HEK293T (cell line): Measurements from ENCODE around the gene SCAND1.

Experiments
- CTCF ChIA-PET: fragments of 350-600 bp; formaldehyde crosslinking; extraction: SDS; loops from one replicate; lab custom pipeline; 2021; ENCODE audit warnings: antibody characterized with exemption, inconsistent platforms; lab: Yijun Ruan, JAX
- POLR2A ChIA-PET: fragments of 350-600 bp; formaldehyde crosslinking; extraction: SDS; loops from one replicate; lab custom pipeline; 2020; ENCODE audit warnings: antibody characterized with exemption, inconsistent platforms; lab: Yijun Ruan, JAX
- DNase-seq: peaks from one replicate; pipeline ENCODE4 v3.0.0; 2012; ENCODE audit warnings: mixed read lengths; ENCODE audit errors: extremely low spot score
- ARNT ChIP-seq: fragments of 450-650 bp; IDR thresholded peaks from 2 replicates; pipeline ENCODE4 v1.6.1; 2017; ENCODE audit warnings: mild to moderate bottlenecking
- BHLHE40 ChIP-seq: fragments of 450-650 bp; IDR thresholded peaks from 2 replicates; pipeline ENCODE4 v1.6.1; 2016; ENCODE audit warnings: mild to moderate bottlenecking, moderate library complexity, borderline replicate concordance
- CTBP1 ChIP-seq: fragments of 450-650 bp; IDR thresholded peaks from 2 replicates; pipeline ENCODE4 v1.6.1; 2016; ENCODE audit warnings: borderline replicate concordance
- ELF4 ChIP-seq: fragments of 450-650 bp; IDR thresholded peaks from 2 replicates; pipeline ENCODE4 v1.6.1; 2017; ENCODE audit warnings: antibody characterized with exemption
- FOXA1 ChIP-seq: fragments of 450-650 bp; IDR thresholded peaks from 2 replicates; pipeline ENCODE4 v1.6.1; 2016; ENCODE audit warnings: mild to moderate bottlenecking
- FOXK2 ChIP-seq: fragments of 450-650 bp; IDR thresholded peaks from 2 replicates; pipeline ENCODE4 v1.6.1; 2016; ENCODE audit warnings: mild to moderate bottlenecking
- FOXM1 ChIP-seq: fragments of 450-650 bp; IDR thresholded peaks from 2 replicates; pipeline ENCODE4 v1.6.1; 2017; ENCODE audit warnings: mild to moderate bottlenecking, borderline replicate concordance
- HDGF ChIP-seq: fragments of 450-650 bp; IDR thresholded peaks from 2 replicates; pipeline ENCODE4 v1.6.1; 2017; ENCODE audit warnings: antibody characterized with exemption, borderline replicate concordance
- L3MBTL2 ChIP-seq: fragments of 450-650 bp; conservative IDR thresholded peaks from 2 replicates; pipeline ENCODE4 v1.6.1; 2016; ENCODE audit warnings: mild to moderate bottlenecking
- LEF1 ChIP-seq: fragments of 450-650 bp; IDR thresholded peaks from 2 replicates; pipeline ENCODE4 v1.6.1; 2017; ENCODE audit warnings: mild to moderate bottlenecking, borderline replicate concordance
- NFRKB ChIP-seq: fragments of 450-650 bp; IDR thresholded peaks from 2 replicates; pipeline ENCODE4 v1.6.1; 2016; ENCODE audit warnings: mild to moderate bottlenecking, moderate library complexity
- PKNOX1 ChIP-seq: fragments of 450-650 bp; IDR thresholded peaks from 2 replicates; pipeline ENCODE4 v1.6.1; 2016
- SP1 ChIP-seq: fragments of 450-650 bp; IDR thresholded peaks from 2 replicates; pipeline ENCODE4 v1.6.1; 2017
- SUZ12 ChIP-seq: fragments of 450-650 bp; IDR thresholded peaks from 2 replicates; pipeline ENCODE4 v1.6.1; 2016; ENCODE audit warnings: mild to moderate bottlenecking
- TARDBP ChIP-seq: fragments of 450-650 bp; IDR thresholded peaks from 2 replicates; pipeline ENCODE4 v1.6.1; 2016
- ZNF384 ChIP-seq: fragments of 450-650 bp; IDR thresholded peaks from 2 replicates; pipeline ENCODE4 v1.6.1; 2016

Gene SCAND1

DNA sequence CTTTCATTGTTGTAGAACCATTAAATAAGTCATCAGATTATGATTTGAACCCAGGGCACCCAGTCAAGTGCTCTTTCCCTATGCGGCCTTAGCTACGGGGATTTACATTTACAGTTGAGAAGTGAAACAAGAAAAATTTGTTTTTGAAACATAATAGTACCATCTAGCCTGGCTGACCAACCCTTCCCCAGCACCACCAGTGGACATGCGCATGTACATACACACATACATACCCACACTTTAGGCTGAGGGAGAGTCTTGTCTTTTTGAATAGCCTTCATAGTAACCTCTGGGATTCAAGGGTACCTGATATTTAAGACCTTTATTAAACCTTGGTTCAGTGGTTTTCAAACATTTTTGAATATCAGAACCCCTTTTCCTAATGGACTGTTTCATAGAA is 33.8 kb downstream of the SCAND1 start:
- ChIA-PET CTCF (interaction anchor here (0.7 kb wide), 1 partner anchor 305 kb away, joined by 3 read pairs; no protein-coding TSS in a partner anchor), POLR2A (no interaction called here)
- no peak for TF ChIP-seq ELF4
- no peak for TF ChIP-seq FOXK2
- no peak for TF ChIP-seq FOXM1
- no peak for TF ChIP-seq TARDBP
- no peak for TF ChIP-seq HDGF
- no peak for TF ChIP-seq NFRKB

DNA sequence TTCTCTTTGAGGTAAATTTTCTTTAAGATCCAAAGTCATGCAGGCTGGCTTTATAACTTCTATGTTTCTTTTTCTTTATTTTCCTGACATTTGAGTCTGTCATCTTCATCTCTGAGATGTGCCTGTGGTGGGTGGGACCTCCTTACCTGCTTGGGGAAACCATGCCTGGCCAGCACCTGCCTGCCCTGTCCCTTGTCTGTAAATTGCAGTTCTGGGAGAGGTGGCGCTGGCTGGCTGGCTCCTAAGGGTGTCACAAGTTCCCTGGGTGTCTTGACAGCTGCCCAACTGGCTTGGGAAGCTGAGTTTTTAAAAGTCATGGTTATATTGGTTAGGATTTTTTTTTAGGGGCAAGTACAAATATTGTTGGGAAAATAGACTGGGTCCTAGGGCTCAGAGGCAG is 36.3 kb downstream of the SCAND1 start:
- POLR2A ChIA-PET, result no interaction called here
- CTCF ChIA-PET, result interaction anchor here (0.6 to 1.1 kb wide), 2 partner anchors 9 to 15 kb away, joined by 3 to 4 read pairs; no protein-coding TSS in a partner anchor
- TF ChIP-seq LEF1, result no peak
- TF ChIP-seq NFRKB, result no peak
- TF ChIP-seq HDGF, result no peak
- no peak for DNase-seq

More for the DNA sequence above, 33.8 kb downstream of the SCAND1 start:
- no peak for DNase-seq

- CTCF ChIA-PET, result no interaction called here
- DNase-seq, result no peak
- POLR2A ChIA-PET, result no interaction called here
- no peak for TF ChIP-seq CTBP1
- no peak for TF ChIP-seq FOXM1
- TF ChIP-seq ARNT, result no peak
- TF ChIP-seq ZNF384, result no peak
- no peak for TF ChIP-seq FOXA1
- TF ChIP-seq SUZ12, result no peak
- no peak for TF ChIP-seq SP1
- no peak for TF ChIP-seq FOXK2
- TF ChIP-seq PKNOX1, result no peak
- no peak for TF ChIP-seq BHLHE40
- TF ChIP-seq L3MBTL2, result no peak
- no peak for TF ChIP-seq LEF1
- no peak for TF ChIP-seq ELF4
- TF ChIP-seq TARDBP, result no peak
- TF ChIP-seq NFRKB, result no peak
- TF ChIP-seq HDGF, result no peak
Observed at GRCh38 chr20:35917077-35917476, 37.2 kb downstream of the SCAND1 start.

GRCh38 chr20:35912881-35913280 is 41.4 kb downstream of the SCAND1 start:
- DNase-seq, result no peak
- TF ChIP-seq ARNT (no peak), ELF4 (no peak), LEF1 (no peak), FOXM1 (no peak), CTBP1 (no peak), ZNF384 (no peak), FOXA1 (no peak), HDGF (no peak), FOXK2 (no peak), L3MBTL2 (no peak), PKNOX1 (no peak), TARDBP (no peak), SP1 (no peak), SUZ12 (no peak), NFRKB (no peak), BHLHE40 (no peak)
- CTCF ChIA-PET, result no interaction called here
- POLR2A ChIA-PET, result interaction anchor here (1.2 kb wide), 1 partner anchor 41 kb away, joined by 3 read pairs; the partner anchor contains the start of gene SCAND1

DNA sequence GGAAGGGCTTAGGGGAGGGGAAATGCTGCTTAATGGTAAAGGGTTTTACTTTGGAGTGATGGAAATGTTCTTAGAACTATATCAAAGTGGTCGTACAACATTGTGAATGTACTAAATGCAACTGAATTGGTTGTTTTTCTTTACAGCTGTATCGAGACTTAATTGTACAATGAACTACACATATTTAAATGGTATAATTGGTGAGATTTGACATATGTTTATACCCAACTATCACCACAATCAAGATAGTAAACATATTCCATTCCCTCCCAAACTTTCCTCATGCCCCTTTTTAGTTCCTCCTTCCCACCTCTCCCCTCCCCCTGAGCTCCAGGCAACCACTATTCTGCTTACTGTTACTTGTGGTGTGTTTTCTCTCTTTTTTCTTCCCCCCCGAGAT is 44.0 kb downstream of the SCAND1 start:
- no peak for TF ChIP-seq L3MBTL2
- TF ChIP-seq CTBP1, result no peak
- TF ChIP-seq NFRKB, result no peak
- TF ChIP-seq PKNOX1, result no peak
- no peak for TF ChIP-seq LEF1
- TF ChIP-seq FOXK2, result no peak
- no peak for TF ChIP-seq FOXA1
- TF ChIP-seq BHLHE40, result no peak
- no peak for TF ChIP-seq SUZ12
- TF ChIP-seq FOXM1, result no peak
- no peak for TF ChIP-seq ARNT
- TF ChIP-seq ELF4, result no peak
- TF ChIP-seq ZNF384, result no peak
- TF ChIP-seq TARDBP, result no peak
- TF ChIP-seq HDGF, result no peak
- TF ChIP-seq SP1, result no peak
- DNase-seq, result no peak
- ChIA-PET POLR2A (no interaction called here), CTCF (no interaction called here)

GRCh38 chr20:35909796-35910195 is 44.5 kb downstream of the SCAND1 start:
- TF ChIP-seq FOXM1 (no peak), NFRKB (no peak), HDGF (no peak)

More at GRCh38 chr20:35909796-35910195, 44.5 kb downstream of the SCAND1 start:
- CTCF ChIA-PET, result no interaction called here
- POLR2A ChIA-PET, result no interaction called here
- DNase-seq, result no peak
